Adrenal gland (tissue), 5 donors: ENCODE measurements around the gene PPP2R5C.

Experiments used
- CTCF ChIP-seq, 6 experiments: fragments of 450-650 bp in 4 of 6; fragments of 200-600 bp in 2 of 6; sonication (generic) in 1 of 6; IDR thresholded peaks; 1 replicate in 5 of 6; 2 replicates in 1 of 6; pipeline versions ENCODE4 v1.5.1 to v1.8.0; 2016 to 2021; ENCODE audit warnings: antibody characterized with exemption in 6 of 6, mild to moderate bottlenecking in 2 of 6, moderate library complexity in 1 of 6
- POLR2A ChIP-seq, 2 donors: fragments of 450-650 bp; IDR thresholded peaks; one replicate each; pipeline ENCODE4 v1.6.1; 2017; ENCODE audit warnings: antibody characterized with exemption in 2 of 2, mild to moderate bottlenecking in 2 of 2, moderate library complexity in 1 of 2
- donor health status: DM: no; HTN: no; CAD: no.

GRCh38 chr14:101932673-101933072, 171.2 kb downstream of the PPP2R5C start:
- TF ChIP-seq CTCF (IDR thresholded peaks at IDR 0.05), result no peak
- no peak for TF ChIP-seq POLR2A (IDR thresholded peaks at IDR 0.05)
